H1 (cell line): ENCODE results near the gene IRAG1. TPM values are rescaled to one million over a fixed set of nuclear protein-coding genes. Genes with fewer than 3 reads are reported as not detected.

ENCODE experiments used
- CTCF ChIA-PET: fragments of 300-600 bp; sonication (Branson Sonifier 250); formaldehyde crosslinking; loops from one replicate; lab custom pipeline; 2021; ENCODE audit not compliant: partially characterized antibody; lab: Charles Lee
- POLR2A ChIA-PET: fragments of 300-600 bp; sonication (Branson Sonifier 250); formaldehyde crosslinking; loops from one replicate; lab custom pipeline; 2021; ENCODE audit warnings: inconsistent platforms; ENCODE audit not compliant: partially characterized antibody; lab: Charles Lee
- DNase-seq, 2 experiments: peaks; one replicate each; pipeline versions ENCODE4 v3.0.0 to v3.0.0-alpha.2; 2010 to 2022; ENCODE audit warnings: low spot score in 2 of 2, low read depth in 1 of 2, mixed read lengths in 1 of 2
- FAIRE-seq: peaks from 2 replicates; lab custom pipeline; 2011; peaks lifted over from hg19 to GRCh38; lab: Jason Lieb, UNC
- H2AFZ ChIP-seq: 2 replicates; pipeline ENCODE4 v1.8.1; 2012; ENCODE audit warnings: low read length, inconsistent platforms
- H2AK5ac ChIP-seq: 2 replicates; pipeline ENCODE4 v1.6.1; 2013; ENCODE audit warnings: low read depth, low read length
- H2BK120ac ChIP-seq: replicated peaks from 2 replicates; pipeline ENCODE3; 2013; ENCODE audit warnings: low read depth, low read length, inconsistent platforms
- H2BK12ac ChIP-seq: 2 replicates; pipeline ENCODE4 v1.6.1; 2013; ENCODE audit warnings: low read depth, low read length
- H2BK15ac ChIP-seq: 2 replicates; pipeline ENCODE4 v1.6.1; 2013; ENCODE audit warnings: low read length
- H2BK20ac ChIP-seq: 2 replicates; pipeline ENCODE4 v1.6.1; 2013; ENCODE audit warnings: low read length
- H2BK5ac ChIP-seq: 2 replicates; pipeline ENCODE4 v1.6.1; 2013; ENCODE audit warnings: low read depth, low read length
- H3K14ac ChIP-seq: 2 replicates; pipeline ENCODE4 v1.6.1; 2013; ENCODE audit warnings: inconsistent platforms; ENCODE audit not compliant: insufficient read length
- H3K18ac ChIP-seq: 2 replicates; pipeline ENCODE4 v1.6.1; 2013; ENCODE audit warnings: low read length; ENCODE audit errors: extremely low read depth
- H3K23ac ChIP-seq: 2 replicates; pipeline ENCODE4 v1.6.1; 2013; ENCODE audit warnings: inconsistent platforms; ENCODE audit not compliant: insufficient read length
- H3K23me2 ChIP-seq: 2 replicates; pipeline ENCODE4 v1.6.1; 2013; ENCODE audit warnings: low read depth, low read length
- H3K27ac ChIP-seq: 2 replicates; pipeline ENCODE4 v1.6.1; 2011; ENCODE audit warnings: low read depth, low read length, inconsistent platforms
- H3K27me3 ChIP-seq, 4 experiments: replicated peaks in 1 of 4; 1 replicate in 1 of 4; 2 replicates in 3 of 4; pipeline versions ENCODE4 v1.6.1 to v1.8.1; 2011 to 2013; ENCODE audit warnings: low read length in 3 of 4, mild to moderate bottlenecking in 3 of 4, inconsistent platforms in 2 of 4, mixed read lengths in 2 of 4, moderate library complexity in 1 of 4; ENCODE audit not compliant: control insufficient read depth in 3 of 4, insufficient read depth in 3 of 4; ENCODE audit errors: extremely low read depth in 1 of 4
- H3K36me3 ChIP-seq, 4 experiments: 2 replicates each; pipeline versions ENCODE4 v1.6.1 to v1.8.1; 2011 to 2013; ENCODE audit warnings: mild to moderate bottlenecking in 4 of 4, low read length in 3 of 4, moderate library complexity in 2 of 4, control low read depth in 1 of 4, inconsistent platforms in 1 of 4; ENCODE audit not compliant: insufficient read depth in 4 of 4, control insufficient read depth in 2 of 4
- H3K4ac ChIP-seq: replicated peaks from 2 replicates; pipeline ENCODE3; 2013; ENCODE audit warnings: low read length, low read depth, mixed read lengths, inconsistent platforms; ENCODE audit not compliant: insufficient read length
- H3K4me1 ChIP-seq, 4 experiments: replicated peaks in 1 of 4; 1 replicate in 1 of 4; 2 replicates in 3 of 4; pipeline versions ENCODE4 v1.6.1 to v1.8.1; 2011 to 2013; ENCODE audit warnings: low read length in 3 of 4, inconsistent platforms in 2 of 4, mixed read lengths in 1 of 4; ENCODE audit not compliant: insufficient read depth in 4 of 4, control insufficient read depth in 3 of 4
- H3K4me2 ChIP-seq, 2 experiments: 2 replicates each; pipeline versions ENCODE4 v1.6.1 to v1.8.1; 2011 to 2013; ENCODE audit warnings: low read depth in 2 of 2, low read length in 2 of 2, control low read depth in 1 of 2, inconsistent platforms in 1 of 2, mild to moderate bottlenecking in 1 of 2; ENCODE audit not compliant: insufficient read depth in 1 of 2
- H3K4me3 ChIP-seq, 4 experiments: fragments of 200-600, 300-600 bp in 1 of 4; sonication (generic), shearing (Covaris generic), sonication (Bioruptor Twin) in 1 of 4; 2 replicates each; pipeline versions ENCODE4 v1.5.1 to v1.8.1; 2011 to 2016; ENCODE audit warnings: low read length in 4 of 4, low read depth in 3 of 4, control low read depth in 2 of 4, inconsistent platforms in 2 of 4, mild to moderate bottlenecking in 2 of 4, mixed read lengths in 1 of 4, moderate library complexity in 1 of 4; ENCODE audit not compliant: insufficient read depth in 2 of 4; ENCODE audit errors: extremely low read depth in 1 of 4
- H3K56ac ChIP-seq: replicated peaks from 2 replicates; pipeline ENCODE3; 2013; ENCODE audit warnings: low read depth, mild to moderate bottlenecking, mixed read lengths, low read length, inconsistent platforms; ENCODE audit not compliant: insufficient read length
- H3K79me1 ChIP-seq: 2 replicates; pipeline ENCODE4 v1.6.1; 2013; ENCODE audit warnings: low read depth, low read length, control low read depth
- H3K79me2 ChIP-seq, 2 experiments: 2 replicates each; pipeline versions ENCODE4 v1.6.1 to v1.8.1; 2012 to 2013; ENCODE audit warnings: low read length in 2 of 2, mild to moderate bottlenecking in 2 of 2, inconsistent platforms in 1 of 2; ENCODE audit not compliant: insufficient read depth in 2 of 2, control insufficient read depth in 1 of 2
- H3K9ac ChIP-seq, 4 experiments: replicated peaks in 1 of 4; 1 replicate in 1 of 4; 2 replicates in 3 of 4; pipeline versions ENCODE4 v1.6.1 to v1.8.1; 2011 to 2013; ENCODE audit warnings: low read depth in 3 of 4, low read length in 3 of 4, control low read depth in 2 of 4, mild to moderate bottlenecking in 2 of 4, moderate library complexity in 2 of 4, inconsistent platforms in 1 of 4; ENCODE audit errors: extremely low read depth in 1 of 4
- H3K9me3 ChIP-seq, 2 experiments: 2 replicates each; pipeline versions ENCODE4 v1.6.1 to v1.8.1; 2012 to 2013; ENCODE audit warnings: mild to moderate bottlenecking in 2 of 2, moderate library complexity in 2 of 2, control low read depth in 1 of 2, inconsistent platforms in 1 of 2, low read depth in 1 of 2, low read length in 1 of 2, mixed read lengths in 1 of 2; ENCODE audit not compliant: insufficient read depth in 2 of 2
- H4K20me1 ChIP-seq, 2 experiments: replicated peaks in 1 of 2; 2 replicates each; pipeline versions ENCODE3 to v1.8.1; 2011 to 2013; ENCODE audit warnings: inconsistent platforms in 2 of 2, low read length in 2 of 2, mild to moderate bottlenecking in 1 of 2; ENCODE audit not compliant: insufficient read depth in 2 of 2, control insufficient read depth in 1 of 2
- H4K5ac ChIP-seq: 2 replicates; pipeline ENCODE4 v1.6.1; 2013; ENCODE audit warnings: low read length, low read depth, mixed read lengths, inconsistent platforms; ENCODE audit not compliant: insufficient read length
- H4K8ac ChIP-seq: 2 replicates; pipeline ENCODE4 v1.8.0; 2013; ENCODE audit warnings: mild to moderate bottlenecking, moderate library complexity, low read length, inconsistent platforms; ENCODE audit not compliant: insufficient read depth; ENCODE audit errors: extremely low read depth
- H4K91ac ChIP-seq: replicated peaks from 2 replicates; pipeline ENCODE3; 2013; ENCODE audit warnings: low read length, mixed read lengths, inconsistent platforms; ENCODE audit not compliant: insufficient read length
- BACH1 ChIP-seq: IDR thresholded peaks from 2 replicates; pipeline ENCODE4 v1.6.1; 2012; ENCODE audit warnings: low read length, improper control_type of control experiment
- EP300 ChIP-seq, 2 experiments: IDR thresholded peaks; 1 replicate in 1 of 2; 2 replicates in 1 of 2; pipeline ENCODE4 v1.6.1; 2011 to 2012; ENCODE audit warnings: low read depth in 2 of 2, low read length in 2 of 2, mild to moderate bottlenecking in 2 of 2, borderline replicate concordance in 1 of 2, inconsistent platforms in 1 of 2, moderate library complexity in 1 of 2
- FOSL1 ChIP-seq: IDR thresholded peaks from 2 replicates; pipeline ENCODE4 v1.6.1; 2011; ENCODE audit warnings: mild to moderate bottlenecking, low read depth, low read length, moderate library complexity; ENCODE audit not compliant: insufficient read depth
- GTF2F1 ChIP-seq: IDR thresholded peaks from 2 replicates; pipeline ENCODE4 v1.6.1; 2012; ENCODE audit warnings: low read depth, low read length, improper control_type of control experiment, borderline replicate concordance
- KDM4A ChIP-seq: IDR thresholded peaks from one replicate; pipeline ENCODE4 v1.7.1; 2012; ENCODE audit warnings: low read depth, mild to moderate bottlenecking, moderate library complexity, low read length, inconsistent platforms; ENCODE audit not compliant: severe bottlenecking
- MAFK ChIP-seq: IDR thresholded peaks from 2 replicates; pipeline ENCODE4 v1.6.1; 2012; ENCODE audit warnings: low read depth, mild to moderate bottlenecking, improper control_type of control experiment, low read length
- SP4 ChIP-seq: IDR thresholded peaks from 2 replicates; pipeline ENCODE4 v1.6.1; 2012; ENCODE audit warnings: low read length, inconsistent platforms
- SUZ12 ChIP-seq: fragments of 200-600 bp; sonication (generic); IDR thresholded peaks from 2 replicates; pipeline ENCODE4 v1.6.1; 2012; ENCODE audit warnings: mild to moderate bottlenecking, inconsistent platforms, low read length, moderate library complexity, mixed read lengths
- TBP ChIP-seq: IDR thresholded peaks from 2 replicates; pipeline ENCODE4 v1.6.1; 2011; ENCODE audit warnings: low read depth, low read length, improper control_type of control experiment
- YY1 ChIP-seq: IDR thresholded peaks from 2 replicates; pipeline ENCODE4 v1.6.1; 2011; ENCODE audit warnings: low read depth, mild to moderate bottlenecking, low read length
- WGBS, 2 experiments: shearing (Covaris generic) in 1 of 2; methylation state at CpG; one replicate each; pipeline versions ENCODE4 v1.1.6 to v1.1.7; 2013 to 2015; ENCODE audit warnings: low lambda C conversion rate in 2 of 2, mixed read lengths in 2 of 2, inconsistent platforms in 1 of 2, low coverage in 1 of 2, missing lambda C conversion rate in 1 of 2; ENCODE audit not compliant: insufficient replicate concordance in 2 of 2, insufficient coverage in 1 of 2, insufficient read length in 1 of 2; ENCODE audit errors: extremely low coverage in 1 of 2, missing lambda C conversion rate in 1 of 2; 5-methylcytosine and 5-hydroxymethylcytosine counted together
- polyA plus RNA-seq, 7 experiments: library from polyadenylated mRNA; depleted of rRNA in 3 of 7; stranded (reverse) in 5 of 7; unstranded in 2 of 7; fragments of >200 nt in 5 of 7; fragments of 200-250 nt in 2 of 7; gene quantifications; 1 replicate in 5 of 7; 2 replicates in 1 of 7; 4 replicates in 1 of 7; pipeline versions ENCODE4 v1.2.1 to v1.2.3, GENCODE V29; 2011 to 2013; ENCODE audit warnings: missing spikeins in 2 of 7, mixed read lengths in 2 of 7
- total RNA-seq: library from RNA; stranded (reverse); fragmentation: NEBNext Ultra II Directional; extraction: Animal tissue kit (Norgen Biotek cat#: 25700); gene quantifications from 2 replicates; pipeline ENCODE4 v1.2.1, GENCODE V29; 2021
- TF ChIP-seq, protein P1 (sequence below): IDR thresholded peaks from 2 replicates; pipeline ENCODE4 v1.6.1; 2012; ENCODE audit warnings: low read length, inconsistent platforms

IRAG1 gene
- total and polyA plus RNA-seq, 2 of the 8 experiments (the other 6 are each of a cell fraction or from before 2014, with no cell fraction given) = 1.8 to 2.7 TPM

DNA sequence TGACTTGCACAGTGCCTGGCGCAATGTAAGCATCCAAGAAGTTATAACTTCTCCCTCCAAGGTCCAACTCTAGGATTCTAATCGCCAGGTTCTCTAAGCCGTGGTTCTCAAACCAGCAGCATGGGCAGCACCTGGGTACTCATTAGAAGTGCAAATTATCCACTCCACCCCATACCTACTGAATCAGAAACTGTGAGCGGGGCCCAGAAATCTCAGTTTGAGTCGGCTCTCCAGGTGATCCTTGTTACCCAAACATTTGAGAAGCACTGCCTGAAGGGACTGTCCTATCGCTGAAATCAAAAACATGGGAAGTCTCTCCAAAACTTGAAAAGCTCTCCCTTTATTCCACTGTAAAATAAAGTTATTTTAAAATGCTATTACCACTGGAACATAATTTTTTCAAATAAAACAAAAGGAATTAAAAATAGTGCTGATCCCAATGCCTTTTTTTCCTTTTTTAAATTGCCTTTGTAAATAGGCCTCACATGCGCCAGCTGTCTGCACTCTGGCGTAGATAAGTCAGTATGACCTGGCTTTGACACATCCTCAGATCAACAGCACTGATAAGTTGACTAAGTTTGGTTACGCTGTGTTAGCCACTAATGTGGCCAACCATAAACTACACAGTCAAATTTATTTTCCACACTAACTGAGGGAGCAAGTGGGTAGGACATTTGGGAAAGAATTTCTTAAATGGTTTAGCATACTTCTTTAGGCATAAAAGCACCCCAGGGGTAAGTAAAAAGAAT lies 49.1 kb upstream of the IRAG1 start:
- H2BK5ac ChIP-seq = no peak overlapping the region
- no peaks in the 10 kb centered on the region; a peak in 1 of 7 replicates for H3K27me3 ChIP-seq
- H4K20me1 ChIP-seq = peaks cover 0 to 2% of the 10 kb centered on the region in 2 experiments
- POLR2A ChIA-PET = no interaction called here
- CTCF ChIA-PET = interaction anchor here (1.2 kb wide), 1 partner anchor 15 kb away, joined by 4 read pairs; no protein-coding TSS in a partner anchor
- H3K18ac ChIP-seq = no peak overlapping the region
- 79% methylated on average over 9 of the region's 9 CpGs; no CpG with 5 or more reads in 1 of the 2 experiments for WGBS, 2 experiments
- no peak overlapping the region for H3K56ac ChIP-seq
- no peak overlapping the region for H3K14ac ChIP-seq
- H3K79me1 ChIP-seq = no peaks in the 10 kb centered on the region
- no peak overlapping the region for H3K27ac ChIP-seq
- H3K79me2 ChIP-seq = no peaks in the 10 kb centered on the region
- H3K4me2 ChIP-seq = no peak overlapping the region
- no peak for DNase-seq
- H2AFZ ChIP-seq = no peak overlapping the region
- H3K9me3 ChIP-seq = no peaks in the 10 kb centered on the region
- H2AK5ac ChIP-seq = no peak overlapping the region
- no peak for FAIRE-seq
- no peak overlapping the region for H4K8ac ChIP-seq
- no peak overlapping the region for H3K9ac ChIP-seq
- H2BK120ac ChIP-seq = no peak overlapping the region
- H3K36me3 ChIP-seq = no peaks in the 10 kb centered on the region
- H4K5ac ChIP-seq = no peak overlapping the region
- H3K4me3 ChIP-seq = no peak overlapping the region
- no peak overlapping the region for H3K23ac ChIP-seq
- no peaks in the 10 kb centered on the region; a peak in 1 of 7 replicates for H3K4me1 ChIP-seq
- no peaks in the 10 kb centered on the region for H3K23me2 ChIP-seq
- no peak overlapping the region for H2BK12ac ChIP-seq
- H4K91ac ChIP-seq = no peak overlapping the region
- H2BK20ac ChIP-seq = no peak overlapping the region
- H3K4ac ChIP-seq = no peak overlapping the region
- H2BK15ac ChIP-seq = no peak overlapping the region
- TF ChIP-seq FOSL1 = no peak
- no peak for TF ChIP-seq KDM4A
- TF ChIP-seq EP300 (IDR thresholded peaks at IDR 0.05; ENCODE audit: borderline replicate concordance in 1 of 2, low read depth in 2 of 2, low read length in 2 of 2) = no peak
- no peak for TF ChIP-seq MAFK
- no peak for TF ChIP-seq TBP
- no peak for TF ChIP-seq BACH1
- TF ChIP-seq SP4 = no peak
- no peak for TF ChIP-seq SUZ12
- TF ChIP-seq, protein P1, sequence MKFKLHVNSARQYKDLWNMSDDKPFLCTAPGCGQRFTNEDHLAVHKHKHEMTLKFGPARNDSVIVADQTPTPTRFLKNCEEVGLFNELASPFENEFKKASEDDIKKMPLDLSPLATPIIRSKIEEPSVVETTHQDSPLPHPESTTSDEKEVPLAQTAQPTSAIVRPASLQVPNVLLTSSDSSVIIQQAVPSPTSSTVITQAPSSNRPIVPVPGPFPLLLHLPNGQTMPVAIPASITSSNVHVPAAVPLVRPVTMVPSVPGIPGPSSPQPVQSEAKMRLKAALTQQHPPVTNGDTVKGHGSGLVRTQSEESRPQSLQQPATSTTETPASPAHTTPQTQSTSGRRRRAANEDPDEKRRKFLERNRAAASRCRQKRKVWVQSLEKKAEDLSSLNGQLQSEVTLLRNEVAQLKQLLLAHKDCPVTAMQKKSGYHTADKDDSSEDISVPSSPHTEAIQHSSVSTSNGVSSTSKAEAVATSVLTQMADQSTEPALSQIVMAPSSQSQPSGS = no peak
- TF ChIP-seq GTF2F1 = no peak
- no peak for TF ChIP-seq YY1
